ENCODE data around the gene POLQ.

POLQ gene

DNA sequence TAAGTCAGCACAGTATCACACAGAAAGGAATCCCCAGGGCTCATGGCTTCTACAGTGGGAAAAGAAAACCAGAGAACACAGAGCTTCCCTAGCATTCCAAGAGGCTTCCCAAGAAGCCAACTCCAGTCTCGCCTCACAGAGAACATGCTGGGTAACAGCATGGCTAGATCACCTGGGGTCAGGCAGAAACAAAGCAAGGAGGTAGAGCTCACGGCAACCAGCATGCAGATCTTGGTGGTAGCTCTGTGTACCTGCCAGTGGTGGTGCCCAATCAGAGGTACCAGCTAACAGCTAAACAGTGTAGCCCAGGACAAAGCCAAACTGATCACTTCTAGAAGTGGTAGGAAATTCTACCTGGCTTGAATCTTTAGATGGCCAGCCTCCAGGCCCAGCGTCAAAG lies 31.3 kb downstream of the POLQ start:
- TF ChIP-seq CTCF (IDR thresholded peaks at IDR 0.05; ENCODE audit: low read depth, low read length), result no peak
- no peak overlapping the region for H3K4me3 ChIP-seq (ENCODE audit: low read depth, low read length)

DNA sequence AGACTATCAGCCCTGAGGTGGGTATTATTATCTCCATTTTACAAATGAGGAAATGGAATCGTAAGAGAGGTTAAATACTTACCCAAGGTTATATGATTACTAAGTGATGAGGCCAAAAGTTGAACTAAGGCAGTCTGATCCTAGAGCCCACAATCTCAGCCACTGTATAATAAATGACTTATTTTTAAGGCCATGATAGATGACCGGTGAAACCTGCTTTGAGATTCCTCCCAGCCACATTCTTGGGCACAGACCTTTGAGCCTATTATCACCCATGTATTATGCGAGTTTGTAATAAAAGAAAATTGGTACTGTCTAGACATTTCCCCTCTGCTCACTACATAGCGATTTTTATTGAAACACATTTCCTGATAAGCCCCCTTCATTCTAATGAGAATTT lies 37.4 kb downstream of the POLQ start:
- H3K4me3 ChIP-seq (ENCODE audit: low read depth, low read length), result no peak overlapping the region
- no peak for TF ChIP-seq CTCF (IDR thresholded peaks at IDR 0.05; ENCODE audit: low read depth, low read length)

GRCh38 chr3:121505256-121505655 lies 40.5 kb downstream of the POLQ start:
- no peak for TF ChIP-seq CTCF (IDR thresholded peaks at IDR 0.05; ENCODE audit: low read depth, low read length)

DNA sequence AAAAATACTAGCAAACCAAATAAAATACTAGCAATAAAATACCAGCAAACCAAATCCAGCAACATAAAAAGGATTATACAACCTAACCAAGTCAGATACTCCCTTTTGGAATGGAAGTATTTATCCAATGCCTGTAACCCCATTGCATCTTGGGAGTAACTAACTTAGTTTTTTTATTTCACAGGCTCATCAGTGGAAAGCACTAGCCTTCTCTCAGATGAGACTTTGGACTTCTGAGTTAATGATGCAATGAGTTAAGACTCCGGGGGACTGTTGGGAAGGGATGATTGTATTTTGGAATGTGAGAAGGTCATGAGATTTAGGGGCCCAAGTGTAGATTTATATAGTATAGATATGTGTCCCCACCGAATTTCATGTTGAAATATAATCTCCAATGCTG lies 41.2 kb downstream of the POLQ start:
- no peak overlapping the region for H3K4me3 ChIP-seq (ENCODE audit: low read depth, low read length)
- TF ChIP-seq CTCF (IDR thresholded peaks at IDR 0.05; ENCODE audit: low read depth, low read length), result no peak

More at GRCh38 chr3:121505256-121505655, 40.5 kb downstream of the POLQ start:
- no peak overlapping the region for H3K4me3 ChIP-seq (ENCODE audit: low read depth, low read length)

DNA sequence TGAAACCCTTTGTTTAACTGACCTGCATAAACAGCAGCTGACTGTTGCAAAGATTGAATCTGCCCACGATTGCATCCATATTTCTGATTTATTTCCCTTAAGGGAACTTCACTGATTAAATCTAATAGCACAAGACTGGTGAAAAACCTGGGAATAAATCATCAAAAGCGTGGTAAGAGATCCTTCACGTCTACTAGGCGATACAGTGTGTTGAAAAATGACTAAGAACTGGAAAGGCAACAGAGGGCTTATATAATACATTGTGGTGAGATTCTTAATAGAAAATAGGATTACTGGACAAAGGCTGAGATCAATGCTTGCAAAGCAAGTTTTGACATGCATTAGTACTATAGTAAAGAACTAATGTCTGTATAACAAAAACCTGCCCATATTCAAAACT lies 49.0 kb downstream of the POLQ start:
- no peak overlapping the region for H3K4me3 ChIP-seq (ENCODE audit: low read depth, low read length)
- no peak for TF ChIP-seq CTCF (IDR thresholded peaks at IDR 0.05; ENCODE audit: low read depth, low read length)

GRCh38 chr3:121493431-121493830 lies 52.4 kb downstream of the POLQ start:
- no peak overlapping the region for H3K4me3 ChIP-seq (ENCODE audit: low read depth, low read length)
- TF ChIP-seq CTCF (IDR thresholded peaks at IDR 0.05; ENCODE audit: low read depth, low read length), result no peak

- no peak overlapping the region for H3K4me3 ChIP-seq (ENCODE audit: low read depth, low read length)
- TF ChIP-seq CTCF (IDR thresholded peaks at IDR 0.05; ENCODE audit: low read depth, low read length), result no peak
Observed at GRCh38 chr3:121491683-121492320, 54.0 kb downstream of the POLQ start.
